Fibroblast of skin of back (primary cell): ENCODE results near the gene SPATC1L.

ENCODE experiments used
- DNase-seq: peaks from one replicate; pipeline ENCODE4 v3.0.0-alpha.2; 2013

SPATC1L gene

DNA sequence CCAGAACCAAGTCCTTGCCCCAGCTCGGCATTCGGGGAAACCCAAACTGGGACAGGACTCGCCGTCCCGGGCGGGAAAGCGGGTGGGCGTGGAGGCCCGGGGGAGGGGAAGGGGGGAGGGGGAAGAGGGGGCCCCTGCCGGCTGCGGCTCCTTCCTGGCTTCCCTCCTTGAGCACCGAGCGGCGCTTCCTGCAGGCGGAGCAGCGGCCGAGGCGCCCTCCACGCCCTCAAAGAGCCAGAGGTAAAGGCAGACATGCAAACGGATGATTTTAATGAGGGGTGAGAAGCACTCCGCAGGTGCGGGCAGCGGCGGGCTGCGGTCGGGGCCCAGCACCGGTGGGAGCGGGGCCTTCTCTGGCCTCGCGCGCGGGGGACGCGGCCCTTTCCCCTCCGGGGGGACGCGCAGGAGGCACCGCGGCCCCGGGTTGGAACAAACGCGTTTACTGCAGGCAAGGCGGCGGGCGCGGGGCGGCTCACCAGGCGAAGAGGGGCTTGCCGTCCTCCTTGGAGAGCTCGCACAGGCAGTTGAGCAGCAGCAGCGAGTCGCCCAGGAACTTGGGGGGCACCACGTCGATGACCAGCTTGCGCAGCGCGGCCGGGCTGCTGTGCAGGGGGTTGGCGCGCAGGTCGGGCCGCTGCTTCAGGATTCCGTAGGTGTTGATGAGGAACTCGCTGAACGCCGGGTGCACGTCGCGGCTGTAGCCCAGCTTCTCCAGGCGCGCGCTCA lies 23.2 kb downstream of the SPATC1L start:
- DNase-seq: no peak

DNA sequence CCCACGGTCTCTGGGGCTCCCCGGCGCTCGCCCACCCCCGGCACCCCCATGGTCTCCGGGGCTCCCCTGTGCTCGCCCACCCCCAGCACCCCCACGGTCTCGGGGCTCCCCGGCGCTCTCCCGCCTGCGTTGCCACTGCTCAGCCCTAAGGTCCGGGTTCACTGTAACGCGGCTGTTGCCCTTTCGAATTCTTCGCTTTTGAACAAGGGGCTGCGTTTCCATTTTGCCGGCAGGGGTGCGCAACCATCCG lies 23.7 kb downstream of the SPATC1L start:
- no peak for DNase-seq

DNA sequence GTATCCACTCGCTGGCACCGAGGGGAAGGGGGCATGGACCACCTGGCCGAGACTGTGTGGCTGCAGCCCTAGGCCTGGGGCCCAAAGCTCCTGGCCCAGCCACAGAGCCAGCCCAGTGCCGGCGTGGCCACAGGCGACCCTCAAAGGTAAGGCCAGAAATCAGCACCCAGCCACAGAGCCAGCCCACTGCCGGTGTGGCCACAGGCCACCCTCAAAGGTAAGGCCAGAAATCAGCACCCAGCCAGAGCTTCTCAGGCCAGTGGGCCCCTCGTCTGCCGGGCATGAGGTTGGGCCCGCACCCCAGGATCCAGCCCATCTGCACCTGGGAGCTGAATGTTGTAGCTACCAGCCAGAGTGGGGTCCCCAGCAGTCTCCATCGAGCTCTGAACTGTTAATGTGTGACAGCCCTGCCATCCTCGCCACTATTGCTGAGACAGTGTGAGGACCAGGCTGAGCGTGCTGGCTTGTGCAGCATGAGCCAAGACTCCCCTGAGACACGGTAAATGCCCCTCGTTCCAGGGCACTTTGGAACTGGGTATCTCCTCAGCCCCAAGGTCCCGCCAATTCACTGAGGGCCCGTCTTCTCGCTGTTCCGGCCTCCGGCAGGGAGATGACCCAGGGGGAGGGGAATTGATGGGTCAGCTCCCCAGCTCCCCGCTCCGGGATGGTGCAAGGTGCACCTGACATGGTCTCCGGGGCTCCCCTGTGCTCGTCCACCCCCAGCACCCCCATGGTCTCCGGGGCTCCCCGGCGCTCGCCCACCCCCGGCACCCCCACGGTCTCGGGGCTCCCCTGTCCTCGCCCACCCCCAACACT lies 24.2 kb downstream of the SPATC1L start:
- DNase-seq: no peak

DNA sequence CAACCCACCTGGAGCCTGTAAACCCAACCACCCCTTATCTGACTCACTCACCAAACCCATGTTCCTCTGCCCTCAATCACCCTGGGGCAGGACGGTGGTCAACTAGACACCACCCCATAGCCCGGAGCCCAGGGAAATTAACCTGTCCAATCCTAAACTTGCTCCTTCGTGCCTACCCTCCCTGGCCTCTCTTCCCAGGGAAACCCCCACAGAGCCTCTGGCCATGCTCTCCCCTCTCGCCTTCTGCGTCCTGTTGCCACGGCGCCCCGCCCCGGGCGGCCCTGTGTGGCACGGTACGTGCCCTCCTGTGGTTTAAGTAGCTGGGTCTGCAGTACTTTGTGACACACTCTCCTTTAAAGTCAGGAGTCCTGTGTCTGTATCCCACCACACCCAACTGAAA lies 24.9 kb downstream of the SPATC1L start:
- DNase-seq: no peak

DNA sequence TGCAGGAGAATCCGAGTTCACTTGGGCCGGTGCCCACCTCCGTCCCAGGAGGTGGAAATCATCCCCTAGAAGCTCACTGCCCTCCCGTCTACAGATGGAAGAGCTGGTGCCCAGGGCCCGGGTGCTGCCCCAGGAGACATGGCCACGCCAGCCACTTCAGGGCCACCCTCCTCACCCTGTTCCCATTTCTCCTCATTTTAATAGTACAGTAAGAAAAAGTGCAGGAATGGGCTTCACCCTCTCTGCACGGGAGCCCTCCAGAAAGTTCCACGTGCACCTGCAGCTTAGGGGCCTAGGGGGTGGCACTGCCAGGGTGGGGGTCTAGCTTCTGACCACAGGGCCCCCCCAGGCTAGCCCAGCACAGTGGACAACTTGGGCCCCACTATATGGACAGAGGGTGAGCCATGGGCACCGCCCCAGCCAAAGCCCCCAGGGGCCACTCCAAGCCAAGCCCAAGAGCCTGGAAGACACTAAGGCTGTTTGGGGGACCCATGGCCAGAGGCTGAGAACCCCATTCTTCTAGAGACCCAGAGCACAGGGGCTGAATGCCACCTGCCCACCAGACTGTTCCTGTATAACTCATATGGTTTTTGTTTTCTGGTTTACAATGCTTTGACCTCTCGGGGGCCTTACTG lies 25.5 kb downstream of the SPATC1L start:
- DNase-seq: no peak

DNA sequence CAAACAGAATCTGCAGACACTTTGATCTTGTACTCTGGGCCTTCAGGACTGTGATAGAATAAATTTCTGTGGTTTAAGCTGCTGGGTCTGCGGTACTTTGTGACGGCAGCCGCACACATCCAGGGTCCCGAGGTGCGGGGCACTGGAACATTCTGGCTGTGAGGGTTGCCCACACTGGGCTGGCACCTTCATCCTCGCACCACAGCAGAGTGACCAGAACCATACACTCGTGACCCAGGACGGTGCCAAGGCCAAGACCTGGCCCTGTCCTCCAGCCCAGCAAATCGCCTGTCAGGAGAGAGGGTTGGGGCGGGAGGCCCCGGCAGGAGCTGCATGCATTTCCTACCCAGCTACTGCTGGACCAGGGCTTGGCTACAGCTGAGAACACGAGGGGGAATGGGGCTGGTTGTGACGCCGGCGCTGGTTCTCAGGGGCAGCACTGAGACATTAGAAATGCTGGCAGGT lies 26.2 kb downstream of the SPATC1L start:
- DNase-seq: no peak

DNA sequence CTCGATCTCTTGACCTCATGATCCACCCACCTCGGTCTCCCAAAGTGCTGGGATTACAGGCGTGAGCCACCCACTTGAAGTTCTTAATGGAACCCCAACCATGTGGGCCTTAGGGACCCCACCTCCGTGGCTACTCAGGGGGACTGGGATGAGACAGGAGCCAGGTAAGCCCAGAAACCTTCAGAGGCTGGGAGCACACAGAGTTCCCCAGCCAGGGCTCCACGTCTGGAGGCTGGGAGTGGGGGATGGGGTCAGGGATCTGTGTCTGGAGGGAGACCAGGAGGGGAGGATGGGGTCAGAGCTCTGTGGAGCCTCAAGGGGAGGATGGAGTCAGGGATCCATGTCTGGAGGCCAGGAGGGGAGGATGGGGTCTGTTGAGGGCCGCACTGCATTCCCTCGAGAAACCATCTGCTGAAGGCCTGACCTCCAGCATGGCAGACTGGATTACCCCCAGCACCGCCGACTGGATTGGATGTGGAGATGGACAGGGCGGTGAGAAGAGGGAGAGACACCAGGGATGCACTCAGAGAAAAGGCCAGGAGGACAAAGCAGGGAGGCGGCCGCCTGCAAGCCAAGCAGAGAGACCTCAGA lies 26.8 kb downstream of the SPATC1L start:
- DNase-seq: no peak

DNA sequence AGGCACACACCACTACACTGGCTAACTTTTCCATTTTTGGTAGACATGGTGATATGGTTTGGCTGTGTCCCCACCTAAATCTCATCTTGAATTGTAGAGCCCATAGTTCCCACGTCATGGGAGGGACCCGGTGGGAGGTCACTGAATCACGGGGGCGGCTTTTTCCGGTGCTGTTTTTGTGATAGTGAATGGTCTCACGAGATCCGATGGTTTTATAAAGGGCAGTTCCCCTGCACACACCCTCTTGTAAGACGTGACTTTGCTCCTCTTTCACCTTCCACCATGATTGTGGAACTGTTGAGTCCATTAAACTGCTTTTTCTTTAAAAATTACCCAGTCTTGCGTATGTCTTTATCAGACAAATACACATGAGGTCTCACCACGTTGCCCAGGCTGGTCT lies 27.6 kb downstream of the SPATC1L start:
- DNase-seq: no peak

DNA sequence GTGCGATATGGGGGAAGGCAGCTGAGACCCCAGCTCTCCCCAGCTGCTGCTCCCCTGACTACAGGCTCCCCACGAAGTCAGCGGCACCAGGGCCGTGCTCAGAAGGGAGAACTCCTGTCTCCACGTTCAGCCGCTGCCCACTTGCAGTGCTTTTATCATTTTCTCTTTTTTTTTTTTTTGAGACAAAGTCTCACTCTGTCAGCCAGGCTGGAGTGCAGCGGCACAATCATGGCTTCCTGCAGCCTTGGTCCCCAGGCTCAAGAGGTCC lies 27.9 kb downstream of the SPATC1L start:
- no peak for DNase-seq

DNA sequence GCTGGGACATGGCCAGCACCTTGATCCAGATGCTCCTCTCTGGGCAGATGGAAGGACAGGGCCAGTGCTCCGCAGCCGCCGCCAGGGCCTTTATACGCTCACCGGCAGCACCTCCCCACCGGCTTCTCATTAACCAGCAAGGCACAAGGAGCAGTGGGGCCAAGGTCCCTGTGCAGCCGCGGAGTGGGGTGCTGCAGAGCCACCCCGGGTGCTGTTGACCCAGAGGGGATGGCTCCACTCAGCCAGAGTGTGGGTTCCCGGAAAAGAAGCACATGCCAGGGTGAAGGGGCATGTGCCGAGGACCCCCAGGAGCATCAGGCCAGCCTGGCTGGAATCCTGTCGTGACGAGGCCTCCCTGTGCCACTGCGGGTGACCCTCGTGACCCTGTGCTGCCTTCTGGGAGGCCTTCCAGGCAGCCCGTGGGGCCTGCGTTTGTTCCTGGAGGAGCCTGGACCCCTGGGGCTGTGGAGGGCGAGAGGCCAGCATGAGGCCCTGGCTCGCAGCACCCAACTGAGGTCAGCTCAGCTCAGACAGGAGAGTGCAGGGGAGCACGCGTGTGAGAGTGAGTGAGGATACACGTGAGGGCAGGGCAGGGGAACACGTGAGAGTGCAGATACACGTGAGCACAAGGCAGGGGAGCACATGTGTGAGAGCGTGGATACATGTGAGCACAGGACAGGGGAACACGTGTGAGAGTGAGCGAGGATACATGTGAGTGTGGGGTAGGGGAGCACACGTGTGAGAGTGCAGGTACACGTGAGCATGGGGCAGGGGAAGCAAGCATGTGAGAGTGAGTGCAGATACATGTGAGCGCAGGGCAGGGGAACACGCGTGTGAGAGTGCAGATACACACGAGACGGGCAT lies 28.5 kb downstream of the SPATC1L start, which contains the start of gene FTCD:
Gene FTCD, minus strand, starts transcription at position 66 of the 864 bp plus-strand sequence. Its CDS starts 56 bp downstream, at position 10.
- DNase-seq: no peak

DNA sequence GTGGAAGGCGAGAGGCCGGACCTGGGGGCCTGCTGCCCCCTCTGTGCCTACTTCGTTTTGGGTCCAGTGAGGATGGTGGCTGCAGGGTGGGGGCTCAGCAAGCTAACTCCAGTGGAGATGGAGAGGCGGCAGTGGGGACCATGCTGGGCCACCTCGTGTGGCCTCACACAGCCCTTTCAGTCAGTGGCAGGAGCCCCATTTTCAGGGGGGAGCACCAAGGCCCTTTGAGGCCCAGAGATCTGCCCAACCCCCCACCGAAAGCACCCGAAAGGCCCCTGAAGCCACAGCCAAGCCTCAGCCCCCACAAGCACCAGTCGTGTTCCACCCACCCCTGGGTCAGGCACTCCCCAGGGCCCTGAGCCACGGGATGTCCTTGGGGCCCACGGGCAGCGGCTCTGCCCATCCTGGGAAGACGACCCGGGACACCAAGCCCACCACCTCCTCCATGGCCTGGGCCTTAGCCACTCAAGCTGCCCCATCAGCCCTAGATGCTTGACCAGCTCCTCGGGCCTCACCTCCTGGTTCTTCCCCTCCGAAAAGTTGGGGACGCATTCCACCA lies 29.2 kb downstream of the SPATC1L start:
- DNase-seq: no peak

DNA sequence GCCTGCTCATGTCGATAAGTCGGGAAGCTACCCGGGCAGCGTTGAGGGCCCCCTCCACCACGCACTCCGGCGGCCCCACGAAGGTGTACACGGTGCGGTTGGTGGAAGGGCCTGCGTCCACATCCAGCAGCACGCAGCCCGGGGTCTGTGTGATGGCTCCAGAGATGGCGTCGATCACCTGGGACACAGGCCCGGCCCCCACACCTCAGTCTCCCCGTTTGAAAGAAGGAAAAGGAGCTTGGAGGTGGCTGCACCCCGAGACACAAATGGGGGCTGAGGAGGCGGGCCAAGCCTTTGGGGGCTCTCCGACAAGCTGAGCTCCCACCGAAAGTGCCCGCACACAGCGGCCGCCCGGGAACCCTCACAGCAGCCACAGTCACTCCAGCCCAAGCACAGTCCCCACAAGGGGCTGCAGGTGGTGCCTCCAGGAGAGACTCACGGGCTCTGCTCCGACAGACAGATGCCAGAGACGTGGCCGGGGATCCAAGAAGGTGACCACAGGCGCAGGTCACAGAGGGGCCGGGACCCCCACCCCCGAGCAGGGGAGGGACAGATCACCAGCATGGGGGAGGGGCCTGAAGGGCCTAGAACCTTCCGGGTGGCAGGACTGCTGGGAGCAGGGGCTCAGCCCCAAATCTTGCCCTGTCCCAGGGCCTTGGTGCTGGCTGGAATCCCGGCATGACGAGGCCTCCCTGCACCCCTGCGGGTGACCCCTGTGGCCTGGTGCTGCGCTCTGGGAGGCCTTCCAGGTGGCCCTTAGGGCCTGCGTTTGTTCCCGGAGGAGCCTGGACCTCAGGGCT lies 29.9 kb downstream of the SPATC1L start:
- no peak for DNase-seq

DNA sequence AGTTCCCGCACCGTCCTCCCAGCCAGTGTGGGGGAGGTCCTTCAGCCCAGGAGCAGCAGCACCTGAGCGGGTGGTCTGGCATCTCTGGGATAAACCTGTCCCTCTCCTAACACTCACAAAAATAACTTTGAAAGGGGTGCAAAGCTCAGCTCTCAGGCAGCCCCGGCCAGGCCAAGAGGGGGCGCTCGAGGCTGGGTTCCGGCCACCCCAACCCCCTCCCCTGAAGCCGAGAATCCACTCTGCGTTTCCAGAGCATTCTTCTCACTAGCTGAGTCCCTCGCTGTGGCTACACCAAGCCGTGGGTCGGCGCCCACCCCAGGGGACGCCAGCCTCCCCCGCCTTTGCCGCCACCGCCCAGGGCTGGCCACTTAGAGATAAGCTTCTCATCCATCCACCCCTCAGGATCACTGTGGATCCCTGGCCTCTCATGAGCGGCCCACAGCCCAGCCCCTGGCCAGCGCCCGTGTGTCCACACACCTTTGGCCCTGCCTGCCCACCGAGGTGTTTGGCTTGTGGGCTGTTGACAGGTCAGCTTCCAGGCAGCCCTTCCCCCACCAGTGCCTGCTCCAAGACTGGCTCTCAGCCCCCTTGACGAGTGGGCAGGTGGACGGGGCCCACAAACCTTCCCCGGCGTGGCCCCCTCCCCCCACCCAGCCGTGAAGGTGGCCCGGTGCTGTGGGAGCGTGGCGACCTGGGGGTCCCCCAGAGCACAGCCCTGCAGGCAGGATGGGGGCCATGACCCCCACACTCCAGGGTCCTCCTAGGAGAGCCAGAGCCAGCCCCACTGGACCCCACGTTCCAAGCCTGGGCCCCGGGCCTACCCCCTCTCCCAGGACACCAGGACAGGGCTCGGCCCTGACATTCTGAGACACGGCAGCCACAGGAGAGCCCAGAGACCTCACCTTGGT lies 30.8 kb downstream of the SPATC1L start:
- DNase-seq: peak; percentile 42

DNA sequence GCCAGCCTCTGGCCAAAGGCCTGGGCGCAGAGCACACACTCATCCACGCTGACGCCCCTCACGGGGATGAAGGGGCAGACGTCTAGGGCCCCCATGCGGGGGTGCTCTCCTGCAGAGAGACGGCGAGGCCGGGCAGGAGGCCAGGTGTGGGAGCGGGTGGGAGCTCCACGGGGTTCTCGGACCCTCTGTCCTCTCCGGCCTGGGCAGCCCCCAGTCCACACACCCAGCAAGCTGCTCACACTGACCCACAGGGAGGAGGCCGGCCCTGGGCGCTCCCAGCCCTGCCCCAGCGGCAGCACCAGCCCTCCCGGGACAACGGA lies 31.4 kb downstream of the SPATC1L start:
- DNase-seq: no peak

DNA sequence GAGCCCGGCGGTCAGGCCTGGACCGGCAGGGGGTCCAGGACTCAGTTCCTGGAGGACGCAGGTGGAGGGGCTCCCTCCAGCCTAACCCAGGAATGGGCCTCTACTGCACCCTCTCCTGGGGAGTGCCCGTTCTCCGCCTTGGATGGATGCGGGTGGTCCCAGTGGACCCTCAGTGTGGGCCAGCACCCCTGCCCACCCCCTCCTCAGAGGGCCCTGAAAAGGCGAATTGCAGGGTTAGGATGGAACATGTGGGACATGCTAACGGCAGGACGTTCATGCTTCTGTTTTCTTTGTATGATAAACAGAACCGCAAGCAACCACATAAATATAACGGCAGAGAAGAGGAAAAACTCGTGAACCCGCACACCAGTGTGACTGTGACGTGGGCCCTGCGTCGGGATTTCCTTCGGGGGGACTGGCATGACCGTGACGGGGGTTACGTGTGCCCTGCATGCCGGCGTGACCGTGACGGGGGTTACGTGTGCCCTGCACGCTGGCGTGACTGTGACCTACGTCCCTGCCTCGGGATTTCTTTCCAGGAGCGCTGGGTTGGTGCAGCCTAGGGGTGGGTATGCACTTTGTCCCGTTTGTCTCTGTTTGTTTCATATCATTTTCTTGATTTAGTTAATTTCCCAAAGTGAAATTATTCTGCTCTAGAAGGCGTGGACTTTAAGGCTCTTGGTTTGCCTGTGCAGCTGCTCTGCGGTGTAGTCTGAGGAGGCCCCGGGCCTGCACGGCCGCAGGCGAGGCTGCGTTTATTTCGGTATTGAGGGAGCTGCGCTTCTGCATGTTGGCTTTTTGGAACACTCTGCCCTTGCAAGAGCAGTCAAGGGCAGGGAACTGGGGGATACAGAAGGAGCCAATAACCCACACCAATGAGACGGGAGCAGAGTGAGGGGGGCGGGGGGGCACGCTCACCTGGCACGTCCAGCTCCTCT lies 32.0 kb downstream of the SPATC1L start:
- DNase-seq: no peak

DNA sequence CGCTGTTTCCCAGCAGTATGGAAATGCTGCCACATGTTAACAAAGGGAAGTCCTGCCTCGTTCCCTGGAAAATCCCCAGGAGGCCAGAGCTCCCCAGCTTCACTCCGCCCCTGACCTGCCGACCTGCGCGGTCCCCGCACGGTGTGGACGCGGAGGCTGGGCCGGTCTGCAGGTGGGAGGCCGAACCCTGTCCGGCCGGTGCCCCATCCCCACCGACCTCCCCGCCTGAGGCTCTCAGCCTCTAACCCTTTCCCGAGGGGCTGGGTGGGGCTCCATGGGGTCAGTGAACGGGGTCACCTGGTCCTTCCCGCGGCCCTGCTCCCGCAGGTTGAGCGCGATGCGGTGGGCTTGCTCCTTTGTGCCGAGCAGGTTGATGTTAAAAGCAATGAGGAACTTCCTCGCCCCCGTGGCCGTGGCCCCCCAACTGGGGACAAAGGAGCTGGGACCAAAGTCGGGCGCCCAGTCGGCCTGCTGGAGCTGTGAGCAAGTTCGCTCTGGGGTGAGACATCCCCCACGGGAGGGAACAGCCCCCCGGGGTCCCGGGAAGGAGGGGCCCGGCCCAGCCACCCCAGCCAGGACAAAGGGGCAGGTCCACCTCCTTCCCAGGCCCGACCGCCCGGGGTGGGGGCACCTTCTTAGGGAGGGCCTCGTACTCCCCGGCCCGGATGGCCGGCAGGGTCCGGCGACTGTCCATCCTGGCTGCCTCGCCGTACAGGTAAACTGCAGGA lies 32.8 kb downstream of the SPATC1L start:
- no peak for DNase-seq

DNA sequence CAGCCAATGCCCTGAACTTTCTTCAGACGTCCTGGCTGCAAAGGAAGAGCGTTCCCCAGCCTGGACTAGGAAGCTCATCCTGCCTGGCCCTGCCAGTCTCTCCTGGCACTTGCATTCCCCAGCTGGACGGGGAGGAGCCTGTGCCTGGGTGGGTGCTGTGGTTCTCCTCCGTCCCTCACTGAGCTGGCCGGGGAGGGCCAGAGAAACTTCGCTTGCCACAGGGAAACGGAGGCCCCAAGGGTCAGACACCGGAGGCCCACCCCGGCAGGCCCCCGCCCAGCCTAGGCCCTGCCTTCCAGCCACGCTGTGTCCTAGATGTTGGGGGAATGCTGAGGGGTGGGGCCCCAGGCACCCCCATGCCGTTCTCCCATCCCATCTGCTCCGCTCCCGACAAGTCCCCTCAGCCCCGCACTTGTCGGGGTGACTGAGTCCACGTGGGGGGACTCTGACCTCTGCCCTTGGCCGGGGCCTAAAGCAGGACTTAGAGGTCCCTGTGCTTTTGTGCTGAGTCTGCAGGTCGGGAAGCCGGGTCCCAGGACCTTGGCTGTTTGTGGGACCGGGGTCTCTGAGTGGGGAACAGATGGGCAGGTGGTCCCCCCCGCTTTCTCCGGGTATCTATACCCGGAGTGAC lies 33.7 kb downstream of the SPATC1L start:
- no peak for DNase-seq

DNA sequence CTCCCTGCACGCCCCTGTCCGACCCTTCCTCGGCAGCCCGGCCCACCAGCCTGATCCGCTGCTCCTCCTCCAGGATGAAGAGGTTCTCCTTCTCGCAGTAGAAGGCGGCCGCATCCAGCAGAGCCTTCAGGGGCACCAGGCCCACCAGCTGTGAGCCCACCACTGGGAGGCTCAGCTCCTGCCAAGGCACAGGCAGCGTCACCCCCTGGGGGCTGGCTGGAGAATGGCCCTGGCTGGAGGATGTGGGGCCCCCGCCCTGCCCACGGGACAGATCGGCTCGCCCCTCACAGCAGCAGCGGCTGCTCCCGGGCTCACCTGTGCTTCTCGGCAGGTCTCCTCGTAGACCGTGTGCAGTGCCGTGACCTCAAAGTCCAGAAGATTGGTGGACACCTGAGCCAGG lies 34.2 kb downstream of the SPATC1L start:
- no peak for DNase-seq
